ENCODE measurements around the gene EXOC3L1. TPM values are rescaled to one million over a fixed set of nuclear protein-coding genes. Genes with fewer than 3 reads are reported as not detected.

Gene EXOC3L1
- total and polyA plus RNA-seq, 3 experiments from 2014 or later = not detected

- Histone ChIP-seq H3K36me3 (ENCODE audit: insufficient read depth, low read length) (peaks cover 40% of the 10 kb centered on the region), H3K4me1 (ENCODE audit: insufficient read depth, low read length) (no peaks in the 10 kb centered on the region), H3K4me3 (ENCODE audit: low read length) (no peak overlapping the region), H3K27me3 (ENCODE audit: insufficient read depth, low read length, poor library complexity, severe bottlenecking) (no peaks in the 10 kb centered on the region), H3K27ac (ENCODE audit: low read depth, low read length) (no peak overlapping the region), H3K9me3 (ENCODE audit: low read length) (no peaks in the 10 kb centered on the region)
- no peaks in the 10 kb centered on the region for H3K9me3 Mint-ChIP-seq
- peaks cover 3 to 92% (median 14%) of the 10 kb centered on the region in 3 donors for H3K36me3 Mint-ChIP-seq
- no peaks in the 10 kb centered on the region for H3K4me1 Mint-ChIP-seq
- no peak overlapping the region for H3K27ac Mint-ChIP-seq
- H3K27me3 Mint-ChIP-seq = no peaks in the 10 kb centered on the region
- CTCF ChIA-PET = interaction anchor here (5.3 kb wide), 1 partner anchor 12 kb away, joined by 48 read pairs; no protein-coding TSS in a partner anchor
- POLR2A ChIA-PET = no interaction called here
- DNase-seq = no peak
- H3K4me3 Mint-ChIP-seq = no peak overlapping the region
These were observed 47.6 kb downstream of the EXOC3L1 start for GRCh38 chr16:67142342-67142741.

DNA sequence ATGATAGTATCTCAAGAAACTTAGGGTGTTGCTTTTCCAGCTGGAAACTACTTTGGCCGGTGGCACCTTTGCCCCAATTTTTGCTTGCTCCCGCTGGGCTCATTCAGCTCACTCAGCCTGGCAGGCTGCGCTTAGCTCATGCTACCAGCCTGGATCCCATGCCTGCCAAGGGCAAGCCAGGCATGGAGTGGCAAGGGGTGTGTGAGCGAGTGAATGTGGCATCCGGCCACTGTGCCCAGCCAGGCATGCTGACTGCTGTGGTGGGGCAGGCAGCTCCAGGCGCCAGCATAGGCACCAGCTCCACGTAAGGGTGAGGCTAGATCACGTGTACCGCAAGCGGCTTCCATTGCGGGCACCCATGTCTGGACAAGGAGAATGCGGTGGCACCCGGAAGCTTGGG is 48.5 kb downstream of the EXOC3L1 start:
- H3K4me3 ChIP-seq (ENCODE audit: low read length) = no peak overlapping the region
- Mint-ChIP-seq H3K4me3 (no peak overlapping the region), H3K4me1 (no peaks in the 10 kb centered on the region), H3K27ac (no peak overlapping the region), H3K9me3 (no peaks in the 10 kb centered on the region), H3K27me3 (no peaks in the 10 kb centered on the region), H3K36me3 (peaks cover 3 to 89% (median 14%) of the 10 kb centered on the region in 3 donors)
- POLR2A ChIA-PET = interaction anchor here (0.9 kb wide), 1 partner anchor 19 kb away, joined by 3 read pairs; no protein-coding TSS in a partner anchor
- CTCF ChIA-PET = interaction anchor here (1.1 to 5.3 kb wide), 3 partner anchors 13 to 44 kb away, joined by 3 to 48 read pairs (median 5); no protein-coding TSS in a partner anchor
- H3K9me3 ChIP-seq (ENCODE audit: low read length) = no peaks in the 10 kb centered on the region
- no peaks in the 10 kb centered on the region for H3K4me1 ChIP-seq (ENCODE audit: insufficient read depth, low read length)
- DNase-seq = no peak
- H3K36me3 ChIP-seq (ENCODE audit: insufficient read depth, low read length) = peaks cover 31% of the 10 kb centered on the region
- no peaks in the 10 kb centered on the region for H3K27me3 ChIP-seq (ENCODE audit: insufficient read depth, low read length, poor library complexity, severe bottlenecking)
- no peak overlapping the region for H3K27ac ChIP-seq (ENCODE audit: low read depth, low read length)

DNA sequence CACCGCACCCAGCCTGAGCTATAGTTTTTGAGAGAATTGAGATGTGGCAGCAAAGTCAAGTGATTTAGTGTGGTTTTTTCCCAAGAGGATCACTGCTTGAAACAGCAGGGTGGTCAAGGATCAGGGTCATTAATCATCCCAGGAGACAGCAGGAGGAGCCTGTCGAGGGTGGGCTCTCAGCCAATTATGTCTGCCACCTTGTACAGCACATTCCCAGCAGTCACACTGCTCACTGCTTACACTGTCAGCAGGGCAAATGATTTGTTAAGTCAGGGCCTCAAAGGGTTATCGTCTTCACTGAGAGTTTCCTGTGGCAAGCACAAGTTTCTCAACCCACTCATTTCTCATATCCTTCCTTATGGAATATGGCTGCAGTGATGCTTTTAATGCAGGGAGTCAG is 52.3 kb downstream of the EXOC3L1 start:
- no peak overlapping the region for H3K27ac ChIP-seq (ENCODE audit: low read depth, low read length)
- H3K9me3 Mint-ChIP-seq = no peaks in the 10 kb centered on the region
- H3K36me3 ChIP-seq (ENCODE audit: insufficient read depth, low read length) = peaks cover 39% of the 10 kb centered on the region
- no peaks in the 10 kb centered on the region for H3K4me1 ChIP-seq (ENCODE audit: insufficient read depth, low read length)
- H3K4me1 Mint-ChIP-seq = no peaks in the 10 kb centered on the region
- POLR2A ChIA-PET = no interaction called here
- H3K4me3 Mint-ChIP-seq = no peak overlapping the region
- DNase-seq = no peak
- H3K9me3 ChIP-seq (ENCODE audit: low read length) = no peaks in the 10 kb centered on the region
- H3K36me3 Mint-ChIP-seq = peaks cover 3 to 84% (median 16%) of the 10 kb centered on the region in 3 donors
- CTCF ChIA-PET = interaction anchor here (5.3 kb wide), 1 partner anchor 17 kb away, joined by 48 read pairs; no protein-coding TSS in a partner anchor
- no peaks in the 10 kb centered on the region for H3K27me3 ChIP-seq (ENCODE audit: insufficient read depth, low read length, poor library complexity, severe bottlenecking)
- H3K4me3 ChIP-seq (ENCODE audit: low read length) = no peak overlapping the region
- H3K27me3 Mint-ChIP-seq = no peaks in the 10 kb centered on the region
- peak overlapping the region in 1 of 8 donors; percentile 36 for H3K27ac Mint-ChIP-seq

Other genes with a start within 250 kb of the EXOC3L1 start
- gene CES3, start 228.9 kb downstream of the EXOC3L1 start, total RNA-seq = under 1 TPM; 0.16 to 0.24 TPM
- not detected for gene CES3, start 228.9 kb downstream of the EXOC3L1 start, polyA plus RNA-seq
- gene CES4A, start 201.5 kb downstream of the EXOC3L1 start, total RNA-seq = 1 to 10 TPM; 4.2 to 5.1 TPM
- 1.7 TPM for gene CES4A, start 201.5 kb downstream of the EXOC3L1 start, polyA plus RNA-seq
- 100 to 1,000 TPM; 132 to 141 TPM for gene CBFB, start 161.0 kb downstream of the EXOC3L1 start, total RNA-seq
- 100 TPM for gene CBFB, start 161.0 kb downstream of the EXOC3L1 start, polyA plus RNA-seq
- 10 to 100 TPM; 20.2 to 21.2 TPM for gene PHAF1, start 80.2 kb downstream of the EXOC3L1 start, total RNA-seq
- gene PHAF1, start 80.2 kb downstream of the EXOC3L1 start, polyA plus RNA-seq = 14.7 TPM
- 1 to 10 TPM; 2.4 to 2.7 TPM for gene B3GNT9, start 39.1 kb downstream of the EXOC3L1 start, total RNA-seq
- 5.0 TPM for gene B3GNT9, start 39.1 kb downstream of the EXOC3L1 start, polyA plus RNA-seq
- gene TRADD, start 30.2 kb downstream of the EXOC3L1 start, total RNA-seq = 10 to 100 TPM; 23.8 to 28.7 TPM
- 141 TPM for gene TRADD, start 30.2 kb downstream of the EXOC3L1 start, polyA plus RNA-seq
- 10 to 100 TPM; 10.5 to 14.3 TPM for gene FBXL8, start 30.2 kb downstream of the EXOC3L1 start, total RNA-seq
- 11.6 TPM for gene FBXL8, start 30.2 kb downstream of the EXOC3L1 start, polyA plus RNA-seq
- 10 to 100 TPM; 11.6 to 13.3 TPM for gene HSF4, start 25.4 kb downstream of the EXOC3L1 start, total RNA-seq
- not detected for gene HSF4, start 25.4 kb downstream of the EXOC3L1 start, polyA plus RNA-seq
- gene NOL3, start 19.6 kb downstream of the EXOC3L1 start, total RNA-seq = 1 to 10 TPM; 2.1 to 2.3 TPM
- gene NOL3, start 19.6 kb downstream of the EXOC3L1 start, polyA plus RNA-seq = 0.91 TPM
- gene MATCAP1, start 6.2 kb downstream of the EXOC3L1 start, total RNA-seq = 10 to 100 TPM; 15.3 to 15.6 TPM
- 0.68 TPM for gene MATCAP1, start 6.2 kb downstream of the EXOC3L1 start, polyA plus RNA-seq
- 100 to 1,000 TPM; 137 to 139 TPM for gene E2F4, start 2.0 kb upstream of the EXOC3L1 start, total RNA-seq
- 86.0 TPM for gene E2F4, start 2.0 kb upstream of the EXOC3L1 start, polyA plus RNA-seq
- gene ELMO3, start 9.0 kb upstream of the EXOC3L1 start, total RNA-seq = 1 to 10 TPM; 5.0 to 5.3 TPM
- gene ELMO3, start 9.0 kb upstream of the EXOC3L1 start, polyA plus RNA-seq = not detected
- gene TMEM208, start 37.0 kb upstream of the EXOC3L1 start, total RNA-seq = 10 to 100 TPM; 58.4 to 69.5 TPM
- gene TMEM208, start 37.0 kb upstream of the EXOC3L1 start, polyA plus RNA-seq = 83.7 TPM
- 100 to 1,000 TPM; 111 to 117 TPM for gene FHOD1, start 57.3 kb upstream of the EXOC3L1 start, total RNA-seq
- 5.5 TPM for gene FHOD1, start 57.3 kb upstream of the EXOC3L1 start, polyA plus RNA-seq
- gene SLC9A5, start 58.8 kb upstream of the EXOC3L1 start, total RNA-seq = 1 to 10 TPM; 5.2 TPM
- gene SLC9A5, start 58.8 kb upstream of the EXOC3L1 start, polyA plus RNA-seq = not detected
- gene PLEKHG4, start 89.4 kb upstream of the EXOC3L1 start, total RNA-seq = 10 to 100 TPM; 25.3 to 29.3 TPM
- 1.6 TPM for gene PLEKHG4, start 89.4 kb upstream of the EXOC3L1 start, polyA plus RNA-seq
- gene KCTD19, start 136.6 kb upstream of the EXOC3L1 start, total RNA-seq = 1 to 10 TPM in 1 of 2 experiments, under 1 TPM in 1; 0.71 to 1.4 TPM
- gene KCTD19, start 136.6 kb upstream of the EXOC3L1 start, polyA plus RNA-seq = not detected
- gene LRRC36, start 136.7 kb upstream of the EXOC3L1 start, total RNA-seq = under 1 TPM; 0.28 to 0.31 TPM
- gene LRRC36, start 136.7 kb upstream of the EXOC3L1 start, polyA plus RNA-seq = not detected
- not detected for gene TPPP3, start 203.4 kb upstream of the EXOC3L1 start, total RNA-seq
- gene TPPP3, start 203.4 kb upstream of the EXOC3L1 start, polyA plus RNA-seq = not detected
- gene ZDHHC1, start 226.3 kb upstream of the EXOC3L1 start, total RNA-seq = 1 to 10 TPM; 1.3 TPM
- 0.60 TPM for gene ZDHHC1, start 226.3 kb upstream of the EXOC3L1 start, polyA plus RNA-seq
- 1 to 10 TPM; 1.1 to 1.5 TPM for gene HSD11B2, start 241.0 kb upstream of the EXOC3L1 start, total RNA-seq
- not detected for gene HSD11B2, start 241.0 kb upstream of the EXOC3L1 start, polyA plus RNA-seq

Measured in CD8-positive, alpha-beta memory T cell (primary cell).